G401.6 (cell line): ENCODE data around the gene CFP.

ENCODE experiments used
- FAIRE-seq: peaks from 2 replicates; lab custom pipeline; 2012; peaks lifted over from hg19 to GRCh38; lab: Jason Lieb, UNC

CFP gene

GRCh38 chrX:47574076-47574546 is 55.6 kb downstream of the CFP start:
- FAIRE-seq: no peak

- FAIRE-seq: no peak
These were observed 56.2 kb downstream of the CFP start for GRCh38 chrX:47573341-47574075.
